Fibroblast of mammary gland (primary cell): Measurements from ENCODE around the gene PNLIPRP2.

Experiments
- DNase-seq: peaks from one replicate; pipeline ENCODE4 v3.0.0-alpha.2; 2010; ENCODE audit warnings: low read depth
- H3K4me3 ChIP-seq: 2 replicates; pipeline ENCODE4 v1.5.1; 2011; ENCODE audit warnings: low read depth, mild to moderate bottlenecking, low read length, moderate library complexity; ENCODE audit not compliant: control insufficient read depth
- TF ChIP-seq, protein P1 (sequence below): conservative IDR thresholded peaks from 2 replicates; pipeline ENCODE4 v1.5.1; 2011; ENCODE audit warnings: low read depth, low read length, inconsistent platforms; ENCODE audit not compliant: control insufficient read depth, insufficient read depth

Gene PNLIPRP2

DNA sequence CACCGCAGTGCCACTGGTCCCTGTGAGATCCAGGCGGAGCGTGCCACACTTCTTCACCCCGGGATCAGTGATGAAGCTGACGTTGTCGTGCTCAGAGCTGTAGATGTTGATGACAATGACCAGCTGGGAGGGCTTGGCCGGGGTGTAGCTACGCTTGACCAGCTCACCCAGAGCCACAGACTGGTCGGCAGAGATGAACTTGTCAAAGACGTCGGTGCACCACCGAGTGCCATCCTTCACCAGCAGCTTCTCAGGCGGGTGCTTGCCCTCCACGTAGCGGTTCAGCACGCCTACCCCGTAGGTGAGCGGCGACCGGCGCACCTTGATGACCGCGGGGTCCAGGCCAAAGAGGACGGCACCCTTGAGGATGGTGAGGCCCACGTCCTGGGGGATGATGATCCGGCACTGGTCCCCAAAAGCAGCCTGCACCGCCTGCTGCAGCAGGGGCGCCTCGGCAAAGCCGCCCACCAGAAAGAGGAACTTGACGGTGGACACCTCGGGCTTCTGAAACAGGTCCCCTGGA is 54.2 kb downstream of the PNLIPRP2 start:
- no peak for DNase-seq
- TF ChIP-seq, protein P1, sequence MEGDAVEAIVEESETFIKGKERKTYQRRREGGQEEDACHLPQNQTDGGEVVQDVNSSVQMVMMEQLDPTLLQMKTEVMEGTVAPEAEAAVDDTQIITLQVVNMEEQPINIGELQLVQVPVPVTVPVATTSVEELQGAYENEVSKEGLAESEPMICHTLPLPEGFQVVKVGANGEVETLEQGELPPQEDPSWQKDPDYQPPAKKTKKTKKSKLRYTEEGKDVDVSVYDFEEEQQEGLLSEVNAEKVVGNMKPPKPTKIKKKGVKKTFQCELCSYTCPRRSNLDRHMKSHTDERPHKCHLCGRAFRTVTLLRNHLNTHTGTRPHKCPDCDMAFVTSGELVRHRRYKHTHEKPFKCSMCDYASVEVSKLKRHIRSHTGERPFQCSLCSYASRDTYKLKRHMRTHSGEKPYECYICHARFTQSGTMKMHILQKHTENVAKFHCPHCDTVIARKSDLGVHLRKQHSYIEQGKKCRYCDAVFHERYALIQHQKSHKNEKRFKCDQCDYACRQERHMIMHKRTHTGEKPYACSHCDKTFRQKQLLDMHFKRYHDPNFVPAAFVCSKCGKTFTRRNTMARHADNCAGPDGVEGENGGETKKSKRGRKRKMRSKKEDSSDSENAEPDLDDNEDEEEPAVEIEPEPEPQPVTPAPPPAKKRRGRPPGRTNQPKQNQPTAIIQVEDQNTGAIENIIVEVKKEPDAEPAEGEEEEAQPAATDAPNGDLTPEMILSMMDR, result no peak
- no peak overlapping the region for H3K4me3 ChIP-seq

DNA sequence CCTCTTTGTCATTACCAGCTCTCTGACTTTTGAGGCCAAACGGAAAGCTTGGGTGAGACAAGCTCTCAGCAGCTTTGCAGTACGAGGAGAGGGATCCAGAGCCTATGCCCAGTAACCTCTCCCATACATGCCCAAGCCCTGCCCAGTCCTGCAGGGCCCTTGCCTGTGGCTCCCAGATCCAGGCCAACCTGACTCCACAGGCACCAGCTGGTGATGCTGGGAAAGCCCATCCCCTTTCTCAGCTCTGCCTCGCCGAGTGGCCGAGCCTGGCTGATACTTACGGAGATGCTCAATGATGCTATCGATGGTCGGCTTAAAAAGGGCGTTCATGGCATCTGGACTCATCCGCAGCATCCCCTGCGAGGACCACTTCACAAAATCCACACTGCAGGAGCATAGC is 55.4 kb downstream of the PNLIPRP2 start:
- TF ChIP-seq, protein P1, result no peak
- no peak for DNase-seq
- H3K4me3 ChIP-seq, result no peak overlapping the region

DNA sequence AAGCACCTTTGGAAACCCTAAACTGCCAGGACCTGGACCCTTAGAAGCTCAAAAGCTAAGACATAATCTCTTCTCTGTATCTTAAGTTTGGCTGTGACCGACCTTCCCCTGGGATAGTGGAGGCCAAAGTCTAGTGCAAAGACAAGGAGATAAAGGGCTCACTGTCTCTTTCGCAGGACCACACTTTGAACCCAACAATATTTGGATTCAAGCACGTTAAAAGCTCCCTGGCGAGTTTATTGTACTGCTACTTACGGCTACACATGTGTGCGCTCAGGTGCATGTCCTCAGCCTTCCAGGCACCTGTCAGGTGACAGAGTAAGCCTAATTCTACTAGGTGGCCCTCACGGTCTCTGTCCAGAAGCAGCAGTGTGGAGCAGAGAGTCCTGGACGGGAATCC is 55.9 kb downstream of the PNLIPRP2 start:
- DNase-seq, result no peak

DNA sequence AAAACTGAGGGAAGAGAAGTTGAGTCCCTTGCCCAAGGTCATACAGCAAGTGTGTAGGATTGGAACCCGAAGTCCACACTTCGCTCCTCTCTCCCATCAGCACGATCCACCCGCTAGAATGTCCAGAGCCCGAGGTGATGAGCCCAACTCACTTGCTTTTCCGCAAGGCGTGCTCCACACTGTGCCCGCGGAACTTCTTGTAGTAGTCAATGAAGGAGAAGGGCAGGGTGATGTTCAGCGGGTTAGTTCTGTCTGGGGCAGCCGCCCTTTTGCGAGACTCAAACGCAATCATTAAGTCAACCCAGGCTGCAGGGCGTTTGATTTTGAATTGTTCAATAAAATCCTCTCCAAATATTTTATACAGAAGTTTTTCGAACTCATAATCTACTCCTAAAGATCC is 58.6 kb downstream of the PNLIPRP2 start:
- no peak for DNase-seq
- H3K4me3 ChIP-seq, result no peak overlapping the region
- TF ChIP-seq, protein P1, result no peak

More for the DNA sequence above, 55.9 kb downstream of the PNLIPRP2 start:
- TF ChIP-seq, protein P1, result no peak
- no peak overlapping the region for H3K4me3 ChIP-seq

DNA sequence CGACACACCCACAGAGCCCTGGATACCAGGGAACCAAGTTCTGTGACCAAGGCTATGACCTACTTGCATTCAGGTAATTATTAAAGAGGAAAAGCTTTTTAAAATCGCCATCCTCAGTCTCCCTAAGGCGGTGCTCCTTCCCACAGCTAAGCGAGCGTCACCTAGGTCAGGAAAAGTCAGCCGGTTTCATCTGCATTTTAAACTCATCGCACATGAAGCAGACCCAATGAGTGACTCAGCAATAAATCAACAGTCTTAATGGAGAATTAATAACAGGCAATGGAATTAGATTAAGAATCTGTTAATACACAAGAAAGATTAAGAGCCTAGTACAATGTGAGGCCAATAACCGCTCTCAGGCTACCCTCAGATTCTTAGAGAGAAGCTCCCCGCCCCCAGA is 62.4 kb downstream of the PNLIPRP2 start:
- no peak for DNase-seq
- TF ChIP-seq, protein P1, result no peak

DNA sequence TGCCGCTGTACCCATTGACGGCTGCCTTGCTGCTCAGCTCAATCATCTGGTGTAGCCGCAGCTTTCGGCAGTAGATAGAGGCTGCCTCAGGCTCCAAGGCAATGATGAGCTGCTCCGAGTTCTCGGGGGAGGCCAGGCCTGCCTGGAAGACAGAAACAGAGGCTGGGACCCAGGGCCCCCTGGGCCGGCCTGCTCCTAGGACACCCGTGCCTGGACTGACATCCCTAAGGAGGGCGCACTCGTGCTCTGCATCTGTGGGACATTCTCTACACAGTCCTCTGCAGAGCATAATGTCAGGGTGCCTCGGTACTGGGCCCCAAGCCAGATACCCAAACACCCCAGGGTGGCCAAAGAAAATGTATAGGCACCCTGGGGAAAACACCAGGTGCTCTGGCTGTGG is 63.1 kb downstream of the PNLIPRP2 start:
- no peak for DNase-seq
- TF ChIP-seq, protein P1, result no peak

More for the DNA sequence above, 62.4 kb downstream of the PNLIPRP2 start:
- H3K4me3 ChIP-seq, result no peak overlapping the region

DNA sequence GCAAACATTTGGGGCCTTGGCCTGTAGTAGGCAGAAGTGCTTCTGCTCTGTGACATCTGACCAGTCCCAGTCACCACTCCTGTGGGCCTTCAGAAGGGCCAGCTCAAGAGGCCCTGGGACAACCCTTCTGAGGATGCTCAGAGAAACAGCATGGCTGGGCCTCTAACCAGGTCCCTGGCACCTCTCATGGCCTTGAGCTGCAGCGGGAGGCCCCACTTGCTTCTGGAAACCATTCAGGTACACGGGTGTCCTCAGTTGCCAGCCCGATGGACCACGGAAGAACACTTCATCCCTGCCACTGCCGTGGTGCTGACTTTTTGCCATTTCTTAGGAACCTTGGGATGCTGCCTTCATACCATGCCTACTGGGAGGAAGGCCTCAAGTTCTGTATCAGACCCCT is 64.0 kb downstream of the PNLIPRP2 start:
- TF ChIP-seq, protein P1, result no peak
- DNase-seq, result no peak
- H3K4me3 ChIP-seq, result no peak overlapping the region

More for the DNA sequence above, 63.1 kb downstream of the PNLIPRP2 start:
- no peak overlapping the region for H3K4me3 ChIP-seq
